RWPE1 (cell line): Measurements from ENCODE around the gene XRCC5.

Source experiments
- CTCF ChIA-PET: fragments of 350-600 bp; sonication (Branson Sonifier 250); formaldehyde crosslinking; extraction: SDS; loops from one replicate; lab custom pipeline; 2021; lab: Yijun Ruan, JAX
- POLR2A ChIA-PET: fragments of 400-600 bp; formaldehyde crosslinking; extraction: SDS; loops from one replicate; lab custom pipeline; 2020; ENCODE audit warnings: antibody characterized with exemption; ENCODE audit not compliant: low non-redundant PET; lab: Yijun Ruan, JAX
- DNase-seq: peaks from one replicate; pipeline ENCODE4 v3.0.0; 2012; ENCODE audit warnings: low spot score
- H3K27ac ChIP-seq: fragments of 450-650 bp; 2 replicates; pipeline ENCODE4 v1.5.1; 2017
- CTCF ChIP-seq: fragments of 450-650 bp; conservative IDR thresholded peaks from 2 replicates; pipeline ENCODE4 v1.5.1; 2017; ENCODE audit warnings: low read depth, mild to moderate bottlenecking

The XRCC5 gene

GRCh38 chr2:216108967-216109921 is at the start of gene XRCC5:
XRCC5 (plus strand) TSS chr2:216109348; CDS start chr2:216109437, 89 bp downstream.
- peak within 1 kb of the TSS; percentile 82 for H3K27ac ChIP-seq
- DNase-seq, result peak; percentile 93
- ChIA-PET CTCF (interaction anchor here (0.6 to 1.0 kb wide), 8 partner anchors 10 to 564 kb away, joined by 3 to 5 read pairs (median 4); no protein-coding TSS in a partner anchor), POLR2A (interaction anchor here (0.5 to 1.9 kb wide), 4 partner anchors 27 to 795 kb away, joined by 3 to 8 read pairs (median 4); partner anchors contain the start of genes PECR and TMEM169)
- no peak for TF ChIP-seq CTCF

- DNase-seq, result no peak
- ChIA-PET CTCF (no interaction called here), POLR2A (no interaction called here)
- no peak for TF ChIP-seq CTCF
- H3K27ac ChIP-seq, result no peak overlapping the region
Measured at GRCh38 chr2:216064014-216064630, 45.0 kb upstream of the XRCC5 start.

- ChIA-PET POLR2A (no interaction called here), CTCF (no interaction called here)
- no peak for TF ChIP-seq CTCF
- no peak overlapping the region for H3K27ac ChIP-seq
- DNase-seq, result no peak
Measured at GRCh38 chr2:216064665-216065064, 44.5 kb upstream of the XRCC5 start.

GRCh38 chr2:216066230-216066629 is 42.9 kb upstream of the XRCC5 start:
- H3K27ac ChIP-seq, result no peak overlapping the region
- ChIA-PET CTCF (no interaction called here), POLR2A (no interaction called here)
- TF ChIP-seq CTCF, result no peak
- no peak for DNase-seq

GRCh38 chr2:216069028-216069427 is 40.1 kb upstream of the XRCC5 start:
- ChIA-PET CTCF (no interaction called here), POLR2A (no interaction called here)
- no peak overlapping the region for H3K27ac ChIP-seq
- TF ChIP-seq CTCF, result no peak
- no peak for DNase-seq

- CTCF ChIA-PET, result no interaction called here
- no peak overlapping the region for H3K27ac ChIP-seq
- TF ChIP-seq CTCF, result no peak
- DNase-seq, result no peak
- POLR2A ChIA-PET, result no interaction called here
Measured at GRCh38 chr2:216070195-216070594, 39.0 kb upstream of the XRCC5 start.
